Activated CD8-positive, alpha-beta memory T cell treated with anti-CD3 and anti-CD28 coated beads, Interleukin-2, amount 50 U/mL, for 1 hour (primary cell): ENCODE measurements around the gene PACSIN2.
"Not testable (repeated sequence)": the region's sequence is repeated elsewhere in the genome, so short reads cannot be mapped to it uniquely, and the experiment has no call there.

Experiments
- DNase-seq: peaks from one replicate; pipeline ENCODE4 v3.0.0-alpha.2; 2020; ENCODE audit errors: extremely low read depth

PACSIN2 gene

DNA sequence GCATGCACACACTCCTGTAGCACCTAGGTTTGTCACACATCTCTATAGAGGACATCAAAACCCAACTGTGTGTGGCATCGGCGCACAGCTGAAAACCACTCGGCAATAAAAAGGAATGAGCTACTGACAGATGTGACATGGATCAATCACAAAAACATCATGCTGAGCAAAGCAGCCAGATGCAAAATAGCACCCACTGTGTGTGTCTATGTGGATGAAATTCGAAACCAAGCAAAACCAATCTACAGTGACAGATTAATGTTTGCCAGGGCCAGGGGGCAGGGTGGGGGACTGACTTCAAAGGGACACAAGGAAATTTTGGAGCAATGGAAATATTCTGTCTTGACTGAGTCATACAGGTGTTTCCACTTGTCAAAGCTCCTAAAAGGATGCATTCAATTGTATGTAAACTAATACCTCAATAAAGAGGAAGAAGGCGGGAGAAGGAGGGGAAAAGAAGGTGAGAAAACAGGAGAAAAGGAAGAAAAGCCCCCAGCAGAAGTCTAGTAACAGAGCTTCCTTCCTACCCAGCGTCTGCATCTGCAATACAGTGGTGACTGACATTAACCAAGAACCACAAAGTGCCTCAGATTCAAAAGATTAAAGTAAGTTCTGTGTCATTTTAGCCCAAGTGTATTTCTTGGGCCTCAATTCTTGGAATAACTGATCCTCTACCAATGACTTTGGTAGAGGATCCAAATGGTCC lies 49.8 kb downstream of the PACSIN2 start:
- no peak for DNase-seq

GRCh38 chr22:42963231-42963595 lies 51.7 kb downstream of the PACSIN2 start:
- no peak for DNase-seq

DNA sequence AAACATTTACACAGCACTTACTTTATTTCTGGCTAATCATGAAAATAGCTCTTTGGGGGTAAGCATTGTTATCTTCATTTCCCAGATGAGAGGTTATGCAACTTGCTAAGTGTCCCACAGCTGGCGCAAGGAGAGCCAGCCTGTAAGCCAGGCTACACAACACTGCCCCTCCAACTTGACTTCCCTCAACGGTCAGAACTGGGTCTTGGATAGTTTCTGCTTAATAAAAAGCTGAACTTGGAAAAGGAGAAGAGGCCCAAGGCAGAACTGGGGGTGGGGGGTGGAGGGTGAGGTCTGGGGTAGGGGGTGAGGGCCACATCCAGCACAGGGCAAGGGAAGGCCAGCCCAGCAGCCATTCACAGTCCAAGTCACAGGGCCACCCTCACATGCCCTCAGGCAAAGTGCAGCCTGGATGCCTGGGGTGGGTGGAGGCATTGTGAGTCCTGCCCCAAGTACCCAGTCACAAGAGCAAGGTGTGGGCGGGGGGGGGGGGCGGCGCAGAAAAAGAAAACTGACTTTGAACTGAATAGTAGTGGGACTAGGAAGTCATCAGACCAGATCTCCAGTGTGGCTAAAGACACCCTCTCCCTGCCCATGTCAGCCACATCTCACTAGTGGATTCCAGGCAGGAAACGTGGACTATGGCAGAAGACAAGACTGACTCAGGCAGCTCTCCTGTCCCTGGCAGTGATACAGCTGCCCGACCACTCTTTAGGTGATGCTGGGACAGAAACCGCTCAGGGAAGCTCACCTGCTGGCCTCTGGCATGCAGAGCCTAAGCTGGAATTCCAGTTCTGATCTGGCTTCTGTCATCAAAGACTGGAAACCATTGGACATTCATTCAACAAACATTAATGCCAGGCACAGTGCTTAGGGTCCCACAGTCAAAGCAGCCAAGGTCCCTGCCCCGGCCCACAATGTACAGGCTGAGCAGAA lies 52.4 kb downstream of the PACSIN2 start:
- no peak for DNase-seq

GRCh38 chr22:42961810-42962209 lies 53.1 kb downstream of the PACSIN2 start:
- no peak for DNase-seq

GRCh38 chr22:42961400-42961690 lies 53.6 kb downstream of the PACSIN2 start:
- not testable (repeated sequence) for DNase-seq

GRCh38 chr22:42960531-42961399 lies 54.2 kb downstream of the PACSIN2 start:
- no peak for DNase-seq

DNA sequence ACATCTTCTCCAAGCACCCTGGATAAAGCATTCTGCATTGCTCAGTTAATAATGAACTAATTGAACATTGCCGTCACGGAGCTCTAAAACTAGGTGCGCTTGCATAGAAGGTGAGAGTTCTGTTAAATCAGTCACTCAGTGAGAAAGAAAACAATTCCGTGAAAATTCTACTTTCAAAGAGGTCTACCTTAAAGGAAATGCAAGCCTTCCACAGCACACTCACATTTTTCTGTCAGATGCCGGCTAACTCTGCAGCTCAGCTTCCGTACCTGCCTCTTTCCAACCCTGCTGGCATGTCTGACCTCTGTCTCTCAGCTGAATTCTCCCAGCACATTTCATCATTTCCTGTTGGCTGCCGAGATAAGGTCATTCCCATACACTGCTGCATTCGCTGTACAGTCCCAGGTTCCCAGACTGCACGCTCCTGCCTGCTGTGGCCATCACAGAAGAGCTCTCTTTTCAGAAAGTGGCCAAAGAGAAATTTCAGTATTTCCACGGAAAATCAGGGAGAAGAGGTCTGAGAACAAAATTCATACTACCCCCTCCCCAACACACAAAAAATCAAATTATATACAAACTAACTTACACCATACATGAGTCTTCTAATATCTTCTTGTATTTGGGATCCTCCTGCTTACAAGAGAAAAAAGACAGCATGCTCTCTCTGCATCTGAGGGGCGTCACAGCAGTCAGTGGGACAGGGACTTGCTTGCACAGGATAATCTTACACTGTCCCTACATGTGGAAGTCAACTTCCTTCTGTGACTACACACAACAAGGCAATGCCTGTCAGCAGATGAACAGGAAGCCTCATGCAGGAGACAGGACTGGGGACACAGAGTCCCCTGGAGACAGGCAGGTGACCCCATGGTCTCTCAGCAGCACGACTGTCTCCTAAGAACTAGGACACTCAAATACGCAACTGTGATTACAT lies 55.1 kb downstream of the PACSIN2 start:
- no peak for DNase-seq

- no peak for DNase-seq
These were observed 56.0 kb downstream of the PACSIN2 start for GRCh38 chr22:42958937-42959336.

GRCh38 chr22:42957958-42958357 lies 57.0 kb downstream of the PACSIN2 start:
- DNase-seq, result no peak

DNA sequence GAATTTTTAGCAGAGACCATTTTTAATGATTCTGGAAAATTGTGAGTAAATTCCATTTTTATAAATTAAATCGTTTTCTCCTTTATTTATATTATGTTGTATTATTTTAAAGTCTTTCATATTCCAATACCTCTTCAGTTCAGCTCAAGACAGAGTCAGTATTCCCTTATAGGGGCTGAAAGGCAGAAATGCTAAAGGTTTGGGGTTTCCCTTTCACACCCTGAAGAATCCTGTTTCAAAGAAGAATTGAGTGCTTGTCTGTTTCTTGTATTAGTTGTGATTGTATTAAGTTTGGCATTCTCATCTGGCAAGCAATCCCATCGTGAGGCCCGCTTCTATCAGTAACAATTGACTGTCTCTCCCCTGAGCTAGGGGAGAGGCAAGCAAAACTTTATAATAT lies 57.4 kb downstream of the PACSIN2 start:
- DNase-seq, result no peak

- no peak for DNase-seq
These were observed 59.1 kb downstream of the PACSIN2 start for GRCh38 chr22:42955848-42956247.

- DNase-seq, result no peak
These were observed 59.8 kb downstream of the PACSIN2 start for GRCh38 chr22:42955087-42955635.

DNA sequence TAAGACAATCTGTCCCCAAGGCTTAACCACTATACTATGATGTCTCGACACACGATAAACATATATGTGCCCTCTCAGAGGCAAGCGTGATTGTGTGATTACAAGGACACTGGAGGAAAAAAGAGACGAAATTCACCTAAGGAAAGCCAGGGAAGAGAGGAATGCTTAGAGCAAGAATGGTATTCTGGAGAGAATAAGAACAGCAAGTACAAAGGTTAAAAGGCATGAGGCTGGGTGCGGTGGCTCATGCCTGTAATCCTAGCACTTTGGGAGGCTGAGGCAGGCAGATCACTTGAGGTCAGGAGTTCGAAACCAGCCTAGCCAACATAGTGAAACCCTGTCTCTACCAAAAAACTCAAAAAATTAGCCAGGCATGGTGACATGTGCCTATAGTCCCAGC lies 61.2 kb downstream of the PACSIN2 start:
- not testable (repeated sequence) for DNase-seq

DNA sequence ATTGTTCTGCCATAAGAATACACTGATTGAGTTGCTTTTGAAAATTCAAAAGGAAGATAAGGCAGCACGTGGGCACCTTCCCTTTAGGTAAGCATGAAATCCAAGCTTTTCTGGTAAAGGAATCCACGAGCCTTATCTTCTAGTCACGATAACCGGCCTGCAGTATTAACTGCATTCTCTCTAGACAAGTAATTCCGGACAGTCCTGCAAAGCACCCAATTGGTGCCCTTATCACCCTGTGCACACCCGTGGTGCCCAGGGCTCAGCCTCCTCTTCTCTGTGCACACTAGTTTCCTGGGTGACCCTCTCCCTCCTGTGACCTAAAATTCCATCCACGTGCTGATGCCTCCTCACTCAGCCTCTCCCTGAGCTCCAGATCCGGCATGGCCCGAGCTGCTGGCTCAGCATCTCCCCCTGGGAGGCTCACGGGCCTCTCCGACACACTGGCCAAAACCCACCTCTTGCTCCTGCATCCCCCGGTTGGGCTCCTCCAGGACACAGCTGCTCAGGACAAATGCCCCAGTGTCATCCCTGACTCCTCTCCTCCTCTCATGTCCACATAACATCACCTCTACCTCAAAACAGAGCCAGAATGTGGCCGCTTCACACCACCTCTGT lies 63.7 kb downstream of the PACSIN2 start:
- no peak for DNase-seq

DNA sequence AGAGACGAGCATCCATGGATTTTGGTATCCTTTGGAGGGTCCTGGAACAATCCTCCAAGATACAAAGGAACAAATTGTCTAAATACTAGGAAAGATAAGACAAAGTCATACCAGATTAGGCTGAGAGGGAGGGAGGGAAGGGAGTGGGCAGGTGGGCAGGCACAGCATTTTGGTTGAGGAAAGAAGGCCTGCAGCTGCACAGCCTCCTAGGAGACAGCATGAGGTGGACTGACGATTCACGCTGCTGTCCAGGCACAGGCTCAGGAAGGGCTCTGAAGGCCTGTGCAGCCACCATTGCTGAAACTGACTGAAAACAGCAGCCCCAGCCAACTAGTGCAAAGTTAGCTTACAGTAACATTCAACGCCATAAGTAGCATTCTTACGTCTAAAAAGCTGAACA lies 64.7 kb downstream of the PACSIN2 start:
- no peak for DNase-seq

DNA sequence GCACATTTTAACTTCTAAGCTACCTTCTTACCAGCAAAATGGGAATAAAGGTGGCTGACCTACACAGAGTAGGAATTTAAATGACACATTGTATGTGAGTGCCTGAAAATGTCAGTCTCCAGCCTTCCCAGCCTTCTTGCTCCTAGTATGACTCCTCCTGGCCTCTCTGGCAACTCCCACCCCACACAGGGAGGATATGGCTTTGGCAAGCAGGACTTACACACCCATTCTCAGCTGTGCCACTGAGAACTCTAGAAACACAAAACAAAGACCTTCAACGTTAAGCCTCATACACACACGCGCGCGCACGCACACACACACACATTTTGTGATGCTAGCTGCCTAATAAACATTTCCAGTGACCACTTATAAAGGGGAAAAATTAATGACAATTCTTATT lies 65.8 kb downstream of the PACSIN2 start:
- DNase-seq, result no peak

DNA sequence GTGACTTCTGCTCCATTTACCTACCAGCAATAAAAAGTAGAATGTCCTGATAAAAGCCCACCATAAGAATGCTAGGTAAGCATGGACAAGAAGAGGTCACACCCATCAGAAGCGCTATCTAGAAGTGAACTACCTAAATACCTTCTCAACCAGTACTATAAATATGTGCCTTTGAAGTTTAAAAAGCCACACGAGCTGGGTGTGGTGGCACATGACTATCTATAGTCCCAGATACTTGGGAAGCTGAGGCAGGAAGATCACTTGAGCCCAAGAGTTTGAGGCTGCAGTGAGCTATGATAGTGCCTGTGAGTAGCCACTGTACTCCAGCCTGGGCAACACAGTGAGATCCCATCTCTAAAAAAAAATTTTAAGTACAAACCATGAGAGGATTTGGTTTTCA lies 66.7 kb downstream of the PACSIN2 start:
- no peak for DNase-seq

GRCh38 chr22:42947211-42947990 lies 67.5 kb downstream of the PACSIN2 start:
- no peak for DNase-seq

- no peak for DNase-seq
These were observed 68.3 kb downstream of the PACSIN2 start for GRCh38 chr22:42946546-42947198.
